Measurements from ENCODE around the gene ERN2.

Gene ERN2

DNA sequence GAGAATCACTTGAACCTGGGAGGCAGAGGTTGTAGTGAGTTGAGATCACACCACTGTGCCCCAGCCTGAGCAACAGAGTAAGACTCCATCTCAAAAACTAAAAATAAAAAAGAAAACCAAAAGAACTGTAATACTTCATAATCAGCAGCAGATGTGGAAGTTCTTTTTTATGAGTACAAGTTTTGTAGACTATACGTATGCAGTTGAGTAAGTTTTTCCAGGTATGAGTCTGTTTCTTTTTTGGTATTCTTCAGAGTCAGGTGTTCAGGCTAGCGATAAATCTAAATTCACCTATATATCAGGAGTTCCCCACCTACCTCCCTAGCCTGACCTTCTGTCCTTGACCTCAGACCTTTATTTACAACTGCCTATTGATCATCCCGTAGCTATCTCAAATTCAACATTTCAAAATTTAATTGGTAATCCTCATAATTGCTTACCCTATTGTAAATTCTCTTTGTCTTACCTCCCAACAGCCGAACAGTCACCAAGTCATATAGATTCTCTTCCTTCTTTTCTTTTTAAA lies 61.0 kb downstream of the ERN2 start:
- no peaks in the 10 kb centered on the region for H3K27me3 Mint-ChIP-seq
- H3K4me1 Mint-ChIP-seq, result peaks cover 27% of the 10 kb centered on the region
- H3K27ac Mint-ChIP-seq, result peak overlapping the region; percentile 67
- peaks cover 45% of the 10 kb centered on the region for H3K36me3 Mint-ChIP-seq (ENCODE audit: low read depth)
- H3K9me3 Mint-ChIP-seq, result no peaks in the 10 kb centered on the region
- no peak overlapping the region for H3K4me3 Mint-ChIP-seq
- peak; percentile 73 for ATAC-seq
- DNase-seq, result no peak

DNA sequence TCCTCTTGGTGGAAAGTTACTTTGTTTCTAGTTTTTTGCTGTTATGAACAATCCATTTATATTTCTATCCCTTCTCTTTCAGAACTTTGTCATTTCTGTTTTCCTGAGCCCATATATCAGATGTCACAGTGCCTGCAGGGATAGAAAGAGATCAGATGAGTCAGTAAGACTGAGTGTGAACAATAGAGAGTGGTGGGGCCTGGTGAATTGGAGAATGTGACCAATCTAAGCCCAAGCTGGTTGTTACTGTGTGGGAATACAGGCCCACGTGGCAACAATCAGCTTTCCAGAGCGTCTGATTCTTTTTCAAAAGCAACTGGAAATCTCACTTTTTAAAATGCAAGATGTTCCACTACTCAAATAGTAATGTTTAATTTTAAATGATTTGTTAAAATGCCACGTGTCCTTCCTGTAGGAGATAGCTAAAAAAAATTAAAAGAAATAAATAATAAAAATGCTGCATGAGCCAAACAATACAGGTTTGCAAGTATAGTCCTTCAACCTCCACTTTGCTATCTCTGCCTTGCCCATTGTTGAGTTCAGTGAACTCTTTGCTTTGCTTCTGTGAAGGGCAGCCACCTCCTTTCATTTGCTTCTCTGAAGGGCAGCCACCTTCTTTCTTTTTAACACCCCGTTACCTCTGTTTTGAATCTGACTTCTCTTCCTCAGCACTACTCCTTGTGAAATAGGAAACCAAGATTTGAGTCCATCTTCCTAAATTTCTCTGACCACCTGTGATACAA lies 62.2 kb downstream of the ERN2 start:
- Mint-ChIP-seq H3K4me1 (peaks cover 35% of the 10 kb centered on the region), H3K4me3 (no peak overlapping the region), H3K27me3 (no peaks in the 10 kb centered on the region), H3K9me3 (no peaks in the 10 kb centered on the region), H3K36me3 (ENCODE audit: low read depth) (peaks cover 55% of the 10 kb centered on the region), H3K27ac (peak overlapping the region; percentile 23)
- DNase-seq (no peak), ATAC-seq (peak; percentile 83)

DNA sequence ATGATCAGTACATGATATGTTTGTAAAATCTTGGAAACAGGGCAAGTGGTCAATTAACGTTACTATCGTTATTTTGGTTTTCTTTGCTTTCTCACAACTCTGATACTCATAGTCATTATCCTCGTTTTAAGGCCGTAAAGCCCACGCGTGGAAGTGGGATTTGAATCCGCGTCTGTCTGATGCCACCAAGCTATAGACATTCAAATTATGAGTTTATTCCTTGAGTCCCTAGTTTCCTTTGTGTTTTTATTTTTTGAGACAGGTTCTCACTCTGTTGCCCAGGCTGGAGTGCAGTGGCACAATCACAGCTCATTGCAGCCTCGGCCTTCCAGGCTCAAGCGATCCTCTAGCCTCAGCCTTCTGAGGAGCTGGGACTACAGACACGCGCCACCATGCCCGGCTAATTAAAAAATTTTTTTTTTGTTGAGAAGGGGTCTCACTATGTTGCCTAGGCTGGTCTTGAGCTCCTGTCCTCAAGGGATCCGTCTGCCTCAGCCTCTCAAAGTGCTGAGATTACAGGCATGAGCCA lies 70.7 kb downstream of the ERN2 start:
- ATAC-seq (no peak), DNase-seq (no peak)
- Mint-ChIP-seq H3K27ac (peak overlapping the region; percentile 96), H3K9me3 (no peaks in the 10 kb centered on the region), H3K4me3 (peak overlapping the region; percentile 99), H3K4me1 (peaks cover 35% of the 10 kb centered on the region), H3K27me3 (no peaks in the 10 kb centered on the region), H3K36me3 (ENCODE audit: low read depth) (peaks cover 37% of the 10 kb centered on the region)

DNA sequence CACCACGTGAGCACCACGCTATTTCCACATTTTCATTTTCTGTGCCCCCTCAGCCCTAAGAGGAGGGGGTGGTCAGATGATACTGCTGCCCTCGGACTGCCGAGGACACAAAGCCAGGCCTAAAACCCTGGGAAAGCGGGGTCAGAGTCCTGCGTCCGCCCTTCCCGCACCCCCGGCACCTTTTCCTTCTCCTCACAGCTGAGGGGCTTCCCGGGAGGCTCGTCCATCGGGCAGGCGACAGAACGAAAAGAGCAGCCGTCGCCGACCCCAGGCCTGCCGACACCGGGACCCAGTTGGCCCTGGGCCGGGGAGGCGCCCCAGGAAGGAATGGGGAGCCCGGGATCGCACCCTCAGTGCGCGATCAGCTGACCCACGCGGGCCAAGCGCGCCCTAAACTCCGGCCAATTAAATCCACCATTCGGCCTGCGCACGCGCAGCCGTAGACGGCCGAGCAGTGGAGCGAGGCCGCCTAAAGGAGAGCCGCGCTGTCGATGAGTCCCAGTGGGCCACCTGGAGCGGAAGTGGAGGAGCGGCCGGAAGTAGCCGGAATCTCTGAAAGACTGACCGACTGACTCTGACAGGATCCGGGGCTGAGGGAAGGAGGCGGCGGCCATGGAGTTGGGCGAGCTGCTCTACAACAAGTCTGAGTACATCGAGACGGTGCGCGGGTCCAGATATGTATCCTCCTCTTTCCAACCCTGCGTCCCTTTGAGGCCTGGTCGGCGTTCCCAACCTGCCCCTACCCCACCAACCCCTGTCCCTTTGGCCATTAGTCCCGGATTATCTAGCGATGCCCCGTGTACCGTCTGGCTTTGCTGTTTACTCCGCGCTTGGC lies 71.9 kb downstream of the ERN2 start, which contains the start of the genes DCTN5 and PALB2:
Gene DCTN5, plus strand, starts transcription at position 536 of the 835 bp plus-strand sequence. Its CDS starts 77 bp downstream, at position 613.
Gene PALB2, minus strand, starts transcription at position 380 of the 835 bp plus-strand sequence. Its CDS starts 153 bp downstream, at position 227.
- Mint-ChIP-seq H3K27me3 (no peaks in the 10 kb centered on the region), H3K27ac (peak within 1 kb of the TSS; percentile 96), H3K4me3 (peak within 1 kb of the TSS; percentile 99), H3K4me1 (peaks cover 30% of the 10 kb centered on the region), H3K36me3 (ENCODE audit: low read depth) (peaks cover 32% of the 10 kb centered on the region), H3K9me3 (no peaks in the 10 kb centered on the region)
- ATAC-seq, result peak; percentile 99
- peak; percentile 89 for DNase-seq

DNA sequence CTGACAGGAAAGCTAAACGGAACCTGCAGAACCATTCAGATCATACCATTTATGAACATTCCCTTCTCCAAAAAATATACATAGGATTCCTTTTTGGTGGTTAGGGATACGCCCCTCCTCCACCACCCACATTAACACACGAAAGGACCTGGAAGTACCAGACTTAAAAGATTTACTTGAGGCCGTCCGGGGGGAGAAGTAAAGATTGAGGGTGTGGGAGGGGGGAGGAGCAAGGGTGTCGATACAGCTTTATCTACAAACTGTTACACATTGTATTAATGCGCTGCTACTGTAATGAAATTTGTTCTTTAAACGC lies 72.4 kb downstream of the ERN2 start:
- H3K9me3 Mint-ChIP-seq, result no peaks in the 10 kb centered on the region
- ATAC-seq (no peak), DNase-seq (no peak)
- H3K4me1 Mint-ChIP-seq, result peaks cover 26% of the 10 kb centered on the region
- peak overlapping the region; percentile 99 for H3K4me3 Mint-ChIP-seq
- peaks cover 31% of the 10 kb centered on the region for H3K36me3 Mint-ChIP-seq (ENCODE audit: low read depth)
- H3K27ac Mint-ChIP-seq, result peak overlapping the region; percentile 96
- no peaks in the 10 kb centered on the region for H3K27me3 Mint-ChIP-seq
